ENCODE measurements around the gene TTC9C.

DNA sequence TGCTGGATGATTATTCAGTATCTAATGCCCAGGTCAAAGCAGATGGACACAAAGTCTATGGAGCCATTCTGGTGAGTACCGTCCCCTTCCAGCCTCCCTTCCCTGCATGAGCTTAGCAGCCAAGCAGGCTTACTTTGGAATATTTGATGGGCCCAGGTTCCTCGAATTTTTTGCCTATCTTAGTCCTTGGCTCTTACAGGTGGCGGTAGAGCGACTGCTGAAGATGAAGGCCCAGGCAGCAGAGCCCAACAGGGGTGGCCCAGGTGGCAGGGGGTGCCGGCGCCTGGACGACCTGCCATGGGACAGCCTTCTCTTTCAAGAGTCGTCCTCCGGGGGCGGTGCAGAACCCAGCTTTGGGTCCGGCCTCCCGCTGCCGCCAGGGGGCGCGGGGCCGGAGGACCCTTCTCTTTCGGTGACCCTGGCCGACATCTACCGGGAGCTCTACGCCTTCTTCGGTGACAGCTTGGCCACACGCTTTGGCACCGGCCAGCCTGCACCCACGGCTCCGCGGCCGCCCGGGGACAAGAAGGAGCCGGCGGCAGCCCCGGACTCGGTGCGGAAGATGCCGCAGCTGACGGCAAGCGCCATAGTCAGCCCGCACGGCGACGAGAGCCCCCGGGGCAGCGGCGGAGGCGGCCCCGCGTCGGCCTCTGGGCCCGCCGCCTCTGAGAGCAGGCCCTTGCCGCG, 58.2 kb downstream of the TTC9C start:
- peak; percentile 71; the same call in 1 of the 2 replicates for TF ChIP-seq SIN3A (IDR thresholded peaks at IDR 0.05; ENCODE audit: borderline replicate concordance, insufficient read depth, low read length)
- TF ChIP-seq POLR2AphosphoS5 (IDR thresholded peaks at IDR 0.05; ENCODE audit: low read depth, low read length), result no peak
